Stimulated activated CD8-positive, alpha-beta memory T cell treated with anti-CD3 and anti-CD28 coated beads, Interleukin-12 subunit alpha, Interleukin-12 subunit beta, amount 100 ng/mL, for 4 hours (primary cell): ENCODE measurements around the gene DAPK2.
"Not testable (repeated sequence)": the region's sequence is repeated elsewhere in the genome, so short reads cannot be mapped to it uniquely, and the experiment has no call there.

Experiments used
- DNase-seq: peaks from one replicate; pipeline ENCODE4 v3.0.0-alpha.2; 2020; ENCODE audit warnings: low read depth

Gene DAPK2

GRCh38 chr15:64053674-64054073 is 7.4 kb upstream of the DAPK2 start:
- DNase-seq: not testable (repeated sequence)

GRCh38 chr15:64052925-64053491 is 6.7 kb upstream of the DAPK2 start:
- DNase-seq: no peak

- no peak for DNase-seq
These were observed 5.3 kb upstream of the DAPK2 start for GRCh38 chr15:64051407-64052259.

- DNase-seq: no peak
These were observed 4.8 kb upstream of the DAPK2 start for GRCh38 chr15:64051093-64051402.

- DNase-seq: no peak
These were observed 4.2 kb upstream of the DAPK2 start for GRCh38 chr15:64050281-64051092.

- no peak for DNase-seq
These were observed 2.6 kb upstream of the DAPK2 start for GRCh38 chr15:64048781-64049460.

GRCh38 chr15:64045774-64046420 is 388 bp downstream of the DAPK2 start:
- DNase-seq: no peak

GRCh38 chr15:64045101-64045435 is 1.2 kb downstream of the DAPK2 start:
- DNase-seq: no peak

GRCh38 chr15:64044300-64045100 is 1.8 kb downstream of the DAPK2 start:
- DNase-seq: no peak

GRCh38 chr15:64038878-64039610 is 7.2 kb downstream of the DAPK2 start:
- DNase-seq: no peak

GRCh38 chr15:64037966-64038365 is 8.3 kb downstream of the DAPK2 start:
- no peak for DNase-seq

GRCh38 chr15:64037116-64037515 is 9.2 kb downstream of the DAPK2 start:
- DNase-seq: no peak

- no peak for DNase-seq
These were observed 10.8 kb downstream of the DAPK2 start for GRCh38 chr15:64035525-64035924.

- no peak for DNase-seq
These were observed 11.8 kb downstream of the DAPK2 start for GRCh38 chr15:64034519-64034918.

GRCh38 chr15:64032329-64032728 is 14.0 kb downstream of the DAPK2 start:
- no peak for DNase-seq

- DNase-seq: no peak
These were observed 16.2 kb downstream of the DAPK2 start for GRCh38 chr15:64030123-64030522.

- DNase-seq: no peak
These were observed 16.7 kb downstream of the DAPK2 start for GRCh38 chr15:64029633-64030032.

GRCh38 chr15:64029110-64029509 is 17.2 kb downstream of the DAPK2 start:
- no peak for DNase-seq

- no peak for DNase-seq
These were observed 19.7 kb downstream of the DAPK2 start for GRCh38 chr15:64026591-64026990.
